Right ventricle myocardium superior (tissue), 1 donor: ENCODE results near the gene TRABD2B. TPM values are rescaled to one million over a fixed set of nuclear protein-coding genes. Genes with fewer than 3 reads are reported as not detected.

Source experiments
- ATAC-seq: fragments of 200-7000 bp; cut with Tn5 transposase; one replicate; pipeline ENCODE4 v1.9.1; 2020; ENCODE audit warnings: mild to moderate bottlenecking; ENCODE audit not compliant: poor library complexity
- DNase-seq: peaks from one replicate; pipeline ENCODE4 v3.0.0-alpha.2; 2020
- intact Hi-C: fragments of 100-400 bp; cut with DNase I; formaldehyde crosslinking; loops from one replicate; pipeline ENCODE4 v1.11.2; 2022
- total RNA-seq: library from RNA; stranded (reverse); fragmentation: NEBNext Ultra II Directional; extraction: Animal tissue kit (Norgen Biotek cat#: 25700); gene quantifications from one replicate; pipeline ENCODE4 v1.2.1, GENCODE V29; 2021
- donor health status: DM: no; HTN: yes; CAD: no; lungs with severe emphysema.

The TRABD2B gene
- total RNA-seq, 1 donor from 2014 or later: 0.51 TPM

DNA sequence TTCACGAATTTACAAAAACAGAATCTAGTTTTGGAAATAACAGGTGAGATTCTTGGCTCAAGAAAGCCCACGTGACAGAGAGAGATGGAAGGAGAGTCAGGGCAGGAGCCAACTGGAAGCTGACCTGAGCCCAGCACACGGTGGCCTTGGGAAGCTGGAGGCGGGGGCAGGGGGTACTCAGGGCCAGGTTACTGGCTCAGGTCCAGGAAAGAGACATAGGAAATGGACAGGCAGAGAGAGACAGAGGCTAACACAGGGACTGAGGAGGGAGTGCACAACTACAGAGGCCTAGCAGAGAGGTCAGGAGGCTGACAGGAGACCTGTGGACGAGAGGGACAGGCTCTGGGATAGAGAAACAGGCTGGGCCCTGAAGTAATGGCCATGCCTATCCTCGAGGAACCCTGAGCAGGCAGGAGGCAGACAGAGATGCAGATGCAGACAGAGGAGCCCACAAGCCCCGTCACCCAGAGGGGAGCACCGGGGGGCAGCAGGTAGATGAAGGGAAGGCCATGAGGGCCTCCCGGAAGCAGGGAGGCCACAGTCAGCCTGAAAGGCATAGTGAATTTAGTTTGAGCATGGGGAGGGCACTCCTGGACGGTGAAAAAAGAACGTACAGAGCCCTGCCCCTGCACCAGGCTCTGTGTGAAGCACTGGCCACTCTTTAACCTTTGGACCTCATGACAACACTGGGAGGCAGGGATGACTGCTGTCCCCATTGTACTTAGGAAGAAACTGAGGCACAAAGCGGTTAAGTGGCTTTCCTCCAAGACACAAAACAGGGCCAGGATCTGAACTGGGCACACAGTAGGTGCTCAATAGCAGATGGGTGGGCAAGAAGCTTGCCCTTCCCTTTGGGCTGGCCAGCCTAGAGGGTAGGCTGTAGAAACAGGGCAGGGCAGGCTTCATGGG lies 230.1 kb downstream of the TRABD2B start:
- no peak for DNase-seq
- ATAC-seq: peak; percentile 2
- intact Hi-C loops: no loop called here

DNA sequence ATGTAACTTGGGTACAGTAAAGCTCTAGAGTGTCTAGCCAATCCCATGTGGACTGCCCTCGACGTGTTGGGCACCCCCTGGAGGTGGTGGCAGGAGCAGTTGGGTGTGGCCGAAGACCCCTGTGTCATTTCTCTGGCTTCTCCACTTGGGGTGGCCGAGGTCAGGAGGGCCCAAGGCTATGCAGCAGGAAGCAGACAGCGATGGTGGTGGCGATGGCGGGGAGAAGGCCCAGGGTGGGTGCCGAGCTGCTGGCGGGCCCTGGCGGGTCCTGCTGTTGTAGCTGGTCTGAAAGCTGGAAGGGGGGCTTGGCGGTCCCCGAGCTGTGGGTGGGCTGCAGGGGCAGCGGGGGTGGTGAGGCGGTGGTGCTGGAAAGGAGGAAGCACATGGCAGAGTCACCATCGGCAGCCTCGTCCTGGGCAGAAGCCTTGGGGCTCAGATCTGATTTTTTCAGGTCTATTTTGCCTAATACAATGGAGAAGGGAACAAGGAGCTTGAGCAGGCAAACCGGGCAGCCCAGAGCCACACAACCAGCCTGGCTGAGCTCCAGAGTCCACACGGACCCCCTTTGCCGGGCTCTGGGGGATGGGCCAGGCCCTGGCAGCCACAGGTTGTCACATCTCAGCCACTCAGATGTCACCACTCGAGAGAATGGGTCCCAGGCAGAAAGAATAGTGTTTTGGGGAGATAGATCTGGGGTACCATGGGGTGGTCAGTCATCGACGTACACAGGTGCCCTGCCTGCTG lies 231.3 kb downstream of the TRABD2B start:
- no peak for ATAC-seq
- no peak for DNase-seq
- intact Hi-C loops: no loop called here

DNA sequence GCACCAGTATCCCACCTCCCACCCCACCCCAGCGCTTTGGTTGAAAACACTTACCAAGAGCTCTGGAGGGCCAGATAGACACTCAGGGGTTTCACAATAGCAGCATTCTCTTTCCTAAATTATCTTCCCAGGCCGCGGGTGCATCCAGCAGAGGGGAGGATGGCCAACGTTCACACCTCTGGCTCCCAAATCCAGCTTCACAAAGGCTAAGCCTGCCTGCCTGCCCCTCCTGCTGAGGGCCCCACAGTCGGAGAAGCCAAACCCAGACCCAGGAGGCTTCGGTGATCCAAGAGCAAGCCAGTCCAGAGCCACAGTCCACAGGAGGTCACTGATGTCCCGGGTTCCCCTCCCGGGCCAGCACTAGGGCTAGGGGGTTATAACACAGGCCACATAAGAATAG lies 231.9 kb downstream of the TRABD2B start:
- DNase-seq: peak; percentile 73
- peak; percentile 64 for ATAC-seq
- intact Hi-C loops: no loop called here

DNA sequence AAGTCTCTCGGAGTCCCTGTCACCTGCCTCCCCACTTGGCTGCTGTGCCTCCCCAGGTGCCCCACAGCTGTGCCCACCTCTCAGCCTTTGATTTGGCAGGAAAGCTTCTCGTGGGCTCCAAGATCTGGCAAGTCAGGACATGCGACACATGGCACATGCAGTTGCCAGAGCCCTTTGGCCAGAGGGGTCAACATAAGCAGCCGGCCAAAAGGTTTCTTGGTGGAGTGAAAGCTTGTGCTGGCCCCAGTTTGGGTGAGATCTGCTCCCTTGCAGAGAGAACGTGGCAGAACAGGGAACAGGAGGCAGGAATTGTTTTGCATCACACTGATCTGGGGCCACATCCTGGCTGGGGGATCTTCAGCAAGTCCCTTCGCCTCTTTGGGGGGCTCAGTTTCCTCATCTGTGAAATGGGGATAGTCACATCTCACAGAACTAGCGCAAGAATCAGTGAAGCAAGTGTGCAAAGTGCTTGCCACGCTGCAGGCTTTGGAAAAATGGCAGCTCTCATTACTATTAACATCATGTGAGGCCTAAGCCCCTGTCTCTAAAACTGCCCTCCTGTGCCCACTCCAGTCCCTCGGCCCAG lies 232.6 kb downstream of the TRABD2B start:
- ATAC-seq (no peak), DNase-seq (no peak)
- intact Hi-C loops: no loop called here

DNA sequence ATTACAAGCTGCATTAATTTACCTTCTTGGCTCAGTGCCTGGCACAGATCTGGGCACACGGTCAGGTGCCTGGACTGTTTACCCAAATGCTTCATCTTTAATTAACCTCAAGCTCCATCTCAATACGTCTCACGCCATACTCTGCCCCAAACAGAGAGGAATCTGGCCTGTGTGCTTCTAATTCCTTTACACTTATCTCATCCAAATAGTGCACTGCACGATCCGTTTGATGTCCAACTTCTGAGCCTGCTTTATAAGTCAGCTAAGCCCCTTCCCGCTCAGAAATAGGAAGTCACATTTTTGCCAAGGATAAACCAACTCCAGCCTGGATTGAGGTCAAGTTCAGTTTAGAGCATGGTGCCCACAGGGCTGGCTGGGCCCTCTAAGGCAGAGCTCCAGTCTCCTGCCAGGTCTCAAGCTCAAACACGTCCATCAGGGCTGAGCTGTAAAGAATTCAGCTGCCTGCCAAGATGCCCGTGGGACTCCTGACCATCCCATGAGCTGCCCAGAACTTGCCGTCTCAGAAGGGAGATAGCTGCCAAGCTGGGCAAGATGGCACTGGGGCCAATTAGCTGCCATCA lies 233.5 kb downstream of the TRABD2B start:
- no peak for DNase-seq
- intact Hi-C loops: no loop called here
- ATAC-seq: peak; percentile 32

DNA sequence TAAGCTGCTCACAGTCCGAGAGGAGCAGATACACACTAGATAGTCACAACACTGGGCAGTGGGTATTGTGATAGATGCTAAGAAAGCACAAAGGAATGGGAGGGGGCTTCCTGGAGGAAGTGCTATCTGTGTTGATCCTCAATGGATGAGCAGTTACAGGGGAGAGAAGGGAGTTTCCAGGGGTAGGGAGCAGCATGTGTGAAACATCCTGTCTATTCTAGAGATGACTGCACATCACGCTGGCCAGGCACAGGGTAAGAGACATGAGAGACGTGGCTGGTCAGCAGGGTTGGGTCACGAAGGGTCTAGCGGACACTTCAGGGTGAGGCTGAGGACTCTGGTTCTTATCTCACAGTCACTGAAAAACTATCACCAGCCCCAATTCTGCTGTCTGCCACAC lies 235.2 kb downstream of the TRABD2B start:
- ATAC-seq (no peak), DNase-seq (no peak)
- intact Hi-C loops: no loop called here

DNA sequence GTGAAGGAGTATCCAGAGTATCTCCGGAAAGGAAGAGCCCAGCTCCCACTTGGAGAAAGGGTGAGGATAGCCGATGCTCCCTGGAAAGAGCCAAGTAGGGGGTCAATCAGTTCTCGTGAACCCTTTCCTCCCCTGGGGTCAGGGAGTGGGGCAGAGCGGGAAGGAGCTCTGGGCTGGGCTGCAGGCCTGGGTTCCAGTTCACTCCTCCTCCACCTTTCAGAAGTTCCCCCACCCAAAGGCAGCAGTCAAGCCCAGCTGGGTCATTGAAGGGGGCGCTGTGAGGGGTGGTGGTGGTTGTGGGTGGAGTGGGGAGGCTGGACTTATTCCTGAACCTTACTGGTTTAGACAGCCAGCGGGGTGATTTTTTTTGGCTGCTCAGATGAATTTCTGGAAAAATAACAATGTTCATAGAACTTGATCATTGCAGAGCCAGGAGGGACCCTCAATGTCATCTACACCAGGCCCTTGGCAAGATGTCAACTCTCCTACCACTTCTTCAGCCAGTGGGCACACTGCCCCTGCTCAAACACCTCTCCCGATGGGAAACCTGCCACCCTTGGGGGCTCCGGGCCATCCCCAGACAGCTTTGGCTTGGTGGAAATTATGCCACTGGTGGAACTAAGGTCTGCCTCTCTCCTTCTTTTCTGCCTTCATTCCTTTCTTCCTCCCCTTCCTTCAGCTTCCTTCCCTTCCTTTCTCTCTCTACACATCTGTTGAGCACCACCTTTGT lies 235.8 kb downstream of the TRABD2B start:
- DNase-seq: no peak
- intact Hi-C loops: no loop called here
- no peak for ATAC-seq

DNA sequence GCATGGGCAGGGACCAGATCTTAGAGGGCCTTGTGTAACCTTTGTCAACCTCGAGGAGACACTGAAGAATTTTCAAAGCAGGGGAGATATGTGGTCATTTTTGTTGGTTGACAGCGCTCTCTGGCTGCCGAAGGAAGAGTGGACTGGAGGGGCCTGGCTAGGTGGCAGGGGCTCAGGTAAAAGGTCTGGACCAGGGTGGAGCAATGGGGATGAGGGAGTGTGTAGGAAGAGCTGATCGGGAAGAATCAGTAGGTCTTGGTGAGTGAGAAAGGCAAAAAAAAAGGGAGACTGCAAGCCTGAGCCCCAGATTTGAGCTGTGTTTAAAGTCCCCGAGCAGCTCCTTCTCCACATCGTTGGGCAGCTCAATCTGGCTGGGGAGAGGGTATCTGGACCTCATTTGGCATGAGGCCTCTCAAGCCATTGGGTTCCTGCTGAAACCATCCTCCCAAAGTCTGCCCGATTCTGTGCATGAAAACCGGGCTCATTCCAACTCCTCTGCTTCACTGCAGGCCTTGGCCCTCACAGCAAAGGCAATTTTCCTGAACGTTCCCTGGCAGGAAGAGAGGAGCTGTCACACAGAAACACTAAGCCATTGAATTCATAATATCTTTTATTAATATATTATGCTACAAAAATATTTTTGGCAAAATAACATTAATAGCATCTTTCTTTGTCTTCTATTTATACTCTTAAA lies 237.1 kb downstream of the TRABD2B start:
- ATAC-seq (no peak), DNase-seq (no peak)
- intact Hi-C loops: no loop called here

DNA sequence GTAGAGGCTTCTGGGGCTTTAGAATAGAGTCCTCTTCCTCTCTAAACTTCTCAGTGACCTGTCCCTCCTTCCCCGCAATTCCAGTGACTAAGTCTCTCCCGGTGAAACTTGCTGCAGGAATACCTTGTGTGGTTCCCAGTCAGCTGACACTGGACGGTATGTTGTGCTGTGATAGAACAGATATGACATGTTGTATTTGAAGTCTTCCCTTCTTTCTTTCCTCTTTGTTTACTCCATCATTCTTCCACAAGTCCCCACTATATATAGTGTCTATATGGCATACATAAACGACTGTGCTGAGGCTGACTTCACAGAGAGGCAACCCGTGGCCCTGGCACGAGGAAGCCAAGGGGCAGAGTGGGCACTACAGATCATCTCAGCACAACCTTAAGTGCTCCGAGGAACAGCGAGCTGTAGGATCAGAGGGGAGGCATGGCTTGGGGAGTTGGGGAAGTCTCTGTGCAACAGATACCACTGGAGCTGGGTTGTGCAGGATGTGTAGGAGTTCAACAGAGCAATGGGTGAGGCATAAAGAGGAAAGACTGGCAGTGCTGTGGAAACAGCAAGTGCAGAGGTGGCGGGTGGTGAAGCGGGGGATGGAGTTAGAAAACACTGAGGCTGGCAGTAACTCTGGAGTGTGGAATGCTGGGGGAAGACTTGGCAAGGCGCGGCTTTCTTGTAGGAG lies 237.8 kb downstream of the TRABD2B start:
- no peak for ATAC-seq
- DNase-seq: no peak
- intact Hi-C loops: no loop called here

DNA sequence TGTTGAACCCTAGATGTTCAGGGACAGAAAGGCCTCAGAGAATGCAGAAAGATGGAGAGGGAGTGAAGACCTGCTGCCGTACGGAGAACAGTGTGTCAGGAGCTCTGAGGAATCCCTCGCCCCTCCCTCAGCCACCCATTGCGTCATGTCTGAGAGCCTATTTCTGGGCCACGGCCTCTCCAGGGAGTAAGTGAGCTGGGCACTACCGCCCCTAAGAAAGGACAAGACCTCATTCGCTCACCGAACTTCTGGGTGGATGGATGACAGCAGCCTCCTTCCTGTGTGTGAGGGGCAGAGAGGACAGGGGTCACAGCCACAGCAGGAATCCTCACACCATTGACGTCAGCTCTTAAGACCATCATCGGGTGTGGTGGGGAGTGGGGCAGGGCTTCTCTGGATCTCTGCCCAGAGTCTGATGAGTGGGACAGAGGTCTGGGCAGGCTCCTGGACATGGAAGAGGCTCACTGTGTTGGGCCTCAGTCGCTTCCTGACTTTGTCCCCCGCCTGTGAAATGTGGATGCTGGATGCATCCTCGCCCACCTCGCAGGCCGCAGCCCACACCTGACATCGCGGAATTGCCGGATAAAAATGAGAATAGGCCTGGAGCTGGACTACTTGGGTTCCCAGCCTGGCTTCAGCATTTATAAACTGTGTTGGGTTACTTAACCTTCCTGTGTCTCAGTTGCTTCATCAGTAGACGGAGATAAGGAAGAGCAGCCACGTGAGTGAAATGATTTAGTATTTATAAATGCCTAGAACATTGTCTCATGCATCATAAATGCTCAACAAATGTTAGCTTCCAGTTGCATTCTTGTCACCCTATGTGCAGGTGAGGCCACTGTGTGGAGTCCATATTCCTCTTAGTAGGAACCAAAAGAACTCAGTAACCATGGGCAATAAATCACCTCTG lies 238.6 kb downstream of the TRABD2B start:
- intact Hi-C loops: no loop called here
- no peak for DNase-seq
- no peak for ATAC-seq

DNA sequence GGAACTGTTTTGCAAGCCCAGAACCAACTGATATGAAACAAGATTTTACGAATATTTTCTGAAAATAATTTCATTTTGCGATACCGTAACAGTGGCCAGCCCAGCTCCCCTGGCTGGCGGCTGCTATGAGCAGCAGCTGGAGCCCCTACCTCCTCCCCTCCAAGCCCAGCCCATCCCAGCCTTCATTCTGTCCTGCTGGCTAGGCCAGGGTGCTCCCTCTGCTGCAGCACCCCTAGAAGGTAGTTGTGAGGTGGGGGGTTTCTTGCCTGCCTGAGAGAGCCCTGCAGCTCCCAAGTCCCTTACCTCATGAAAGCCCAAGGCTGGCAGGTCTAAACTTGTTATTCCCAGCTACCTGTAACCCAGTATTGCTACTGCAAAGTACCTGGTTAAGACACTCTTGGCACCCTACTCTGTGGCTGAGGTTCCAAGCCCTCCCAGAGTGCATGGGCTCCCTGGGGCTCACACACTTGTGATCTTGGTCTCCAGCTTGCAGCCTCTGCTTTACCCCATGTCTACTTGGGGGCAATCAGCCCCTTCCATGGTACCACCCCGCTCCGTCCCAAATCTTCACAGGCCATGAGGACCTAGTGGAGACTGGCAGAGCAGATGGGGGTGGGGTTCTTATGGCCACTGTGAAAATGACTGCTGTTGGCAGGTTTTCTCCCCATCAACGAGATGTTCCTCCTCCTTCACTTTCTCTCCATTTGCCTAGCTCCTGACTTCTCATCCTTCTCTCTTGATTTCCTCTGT lies 239.8 kb downstream of the TRABD2B start:
- intact Hi-C loops: no loop called here
- ATAC-seq (no peak), DNase-seq (no peak)

DNA sequence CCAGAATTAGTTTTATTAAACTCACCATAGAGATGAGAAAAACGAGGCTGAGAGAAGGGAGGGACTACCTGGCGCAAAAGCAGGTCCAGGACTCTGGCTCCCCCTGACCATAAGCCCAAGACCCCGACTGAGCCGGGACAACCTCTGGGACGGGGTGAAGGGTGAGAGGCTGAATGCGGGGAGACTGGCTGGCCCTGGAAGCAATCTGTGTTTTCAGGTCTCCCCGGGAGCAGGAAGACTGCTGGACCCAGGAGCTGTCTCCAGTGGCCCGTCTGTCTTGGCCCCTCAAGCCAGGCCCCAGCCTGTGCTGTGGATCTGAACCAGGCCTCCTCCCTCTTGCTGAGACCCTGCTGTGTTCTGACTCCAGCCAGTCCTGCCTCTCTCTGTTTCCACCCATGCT lies 240.8 kb downstream of the TRABD2B start:
- intact Hi-C loops: no loop called here
- DNase-seq (no peak), ATAC-seq (no peak)

DNA sequence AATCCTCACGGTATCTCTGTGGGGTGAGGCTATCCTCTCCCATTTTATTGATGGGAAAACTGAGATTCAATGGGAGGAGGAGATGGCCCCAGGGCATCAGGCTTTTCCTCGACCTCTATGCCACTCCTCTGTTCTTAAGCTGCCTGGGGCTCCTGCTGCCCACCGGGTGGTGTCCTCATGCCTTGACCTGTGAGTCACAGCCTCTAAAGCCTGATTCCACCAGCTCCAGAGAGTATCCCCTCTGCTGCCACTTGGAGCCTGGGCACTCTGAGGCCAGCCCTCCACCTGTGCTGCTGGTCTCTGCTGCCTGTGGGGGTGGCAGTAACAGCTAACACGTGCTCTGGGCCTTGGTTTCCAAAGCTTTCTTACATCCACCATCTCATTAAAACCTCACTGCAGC lies 241.2 kb downstream of the TRABD2B start:
- no peak for DNase-seq
- intact Hi-C loops: no loop called here
- no peak for ATAC-seq

DNA sequence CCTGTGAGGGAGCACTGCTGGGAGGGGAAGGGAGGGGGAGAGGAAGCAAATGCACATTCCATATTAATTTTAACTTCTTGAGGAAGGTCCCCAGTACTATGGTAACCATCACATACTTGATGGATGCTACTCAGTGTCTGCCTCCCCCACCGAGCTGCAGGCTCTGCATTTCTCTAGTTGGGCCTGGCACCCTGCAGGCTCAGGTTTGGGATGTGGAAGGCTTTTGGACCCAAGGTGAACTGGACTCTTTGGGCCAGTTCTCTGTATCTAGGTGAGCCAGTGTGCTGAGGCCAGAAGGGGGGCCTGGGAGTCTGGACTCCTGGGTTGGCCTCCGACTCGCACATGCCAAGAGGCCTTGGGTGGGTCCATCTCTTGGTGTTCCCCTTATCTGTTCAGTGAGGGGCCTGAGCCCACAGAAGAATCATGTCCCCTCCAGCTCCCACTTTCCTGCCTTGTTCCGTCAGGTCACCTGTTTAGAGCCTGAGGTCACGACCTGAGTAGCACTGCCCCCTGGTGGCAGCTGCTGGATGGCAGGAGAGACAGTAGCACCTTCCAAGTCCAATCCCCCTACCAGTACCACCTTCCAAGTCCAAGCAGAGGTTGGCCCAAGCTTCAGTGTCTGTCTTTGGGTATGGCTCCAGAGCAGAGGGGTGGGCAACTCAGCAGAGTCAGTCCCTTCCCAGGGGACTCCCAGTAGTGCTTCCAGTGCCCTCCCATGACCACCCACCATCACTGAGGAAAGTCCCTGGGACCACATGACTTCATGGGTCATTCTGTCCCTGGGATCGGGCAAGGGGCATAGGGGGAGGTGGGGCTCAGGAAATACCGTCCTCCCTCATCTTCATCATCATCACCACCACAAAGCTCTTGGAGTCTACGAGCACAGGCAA lies 241.8 kb downstream of the TRABD2B start:
- ATAC-seq (no peak), DNase-seq (no peak)
- intact Hi-C loops: no loop called here

DNA sequence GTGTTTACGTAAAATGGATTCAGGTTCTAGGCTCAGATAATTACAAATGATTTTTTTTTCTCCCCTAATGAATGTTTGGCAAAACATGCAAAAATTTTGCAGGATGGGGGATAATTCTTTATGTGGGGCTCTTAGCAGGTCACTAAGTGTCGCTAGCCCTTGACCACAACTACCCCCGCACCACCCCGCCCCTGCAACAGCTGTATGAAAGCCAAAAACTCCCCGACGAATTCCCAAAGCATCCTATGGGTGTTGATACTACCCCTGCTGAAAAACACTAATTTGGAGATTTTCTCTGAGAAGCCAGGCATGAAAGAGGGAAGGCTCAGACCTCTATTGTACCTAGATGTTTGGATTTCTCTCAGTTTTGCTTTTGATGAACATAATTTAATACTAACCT lies 243.0 kb downstream of the TRABD2B start:
- DNase-seq (no peak), ATAC-seq (no peak)
- intact Hi-C loops: no loop called here
